MCF 10A (cell line): ENCODE measurements around the gene UNC119. TPM values are rescaled to one million over a fixed set of nuclear protein-coding genes. Genes with fewer than 3 reads are reported as not detected.

Source experiments
- BruUV-seq: library from RNA; stranded (reverse); fragments of 400-500 nt; replicated peaks from 2 replicates; lab custom pipeline; 2021; lab: Mats Ljungman, UMichigan
- CTCF ChIA-PET: fragments of 300-600 bp; sonication (Branson Sonifier 250); formaldehyde crosslinking; extraction: SDS; loops from one replicate; lab custom pipeline; 2021; ENCODE audit warnings: antibody characterized with exemption, inconsistent platforms; lab: Yijun Ruan, JAX
- POLR2A ChIA-PET: fragments of 300-600, 350-650 bp; sonication (Branson Sonifier 250); formaldehyde crosslinking; extraction: SDS; loops from one replicate; lab custom pipeline; 2020; ENCODE audit warnings: antibody characterized with exemption, inconsistent platforms; lab: Yijun Ruan, JAX
- DNase-seq: peaks from one replicate; pipeline ENCODE4 v3.0.0-alpha.2; 2018; ENCODE audit not compliant: unreplicated experiment
- H3K27ac Mint-ChIP-seq: one replicate; pipeline ENCODE4 v1.8.0; 2022; ENCODE audit warnings: mild to moderate bottlenecking, low read depth, mixed read lengths; ENCODE audit not compliant: unreplicated experiment
- H3K27me3 Mint-ChIP-seq: one replicate; pipeline ENCODE4 v1.8.0; 2022; ENCODE audit warnings: mixed read lengths; ENCODE audit not compliant: insufficient read depth, unreplicated experiment
- H3K36me3 Mint-ChIP-seq: one replicate; pipeline ENCODE4 v1.8.0; 2022; ENCODE audit warnings: mild to moderate bottlenecking, moderate library complexity, mixed read lengths; ENCODE audit not compliant: insufficient read depth, unreplicated experiment
- H3K4me1 Mint-ChIP-seq: one replicate; pipeline ENCODE4 v1.8.0; 2022; ENCODE audit warnings: mixed read lengths; ENCODE audit not compliant: insufficient read depth, unreplicated experiment
- H3K4me3 Mint-ChIP-seq: one replicate; pipeline ENCODE4 v1.8.0; 2022; ENCODE audit warnings: mild to moderate bottlenecking, moderate library complexity, mixed read lengths; ENCODE audit not compliant: unreplicated experiment
- H3K9me3 Mint-ChIP-seq: one replicate; pipeline ENCODE4 v1.8.0; 2022; ENCODE audit warnings: mixed read lengths; ENCODE audit not compliant: unreplicated experiment
- CTCF ChIP-seq: fragments of 200-600 bp; IDR thresholded peaks from one replicate; pipeline ENCODE4 v1.8.0; 2022; ENCODE audit warnings: antibody characterized with exemption, mild to moderate bottlenecking; ENCODE audit not compliant: unreplicated experiment
- intact Hi-C: fragments of 100-400 bp; cut with micrococcal nuclease; formaldehyde crosslinking; loops from 2 replicates; pipeline ENCODE4 v1.14.1; 2022
- total RNA-seq: library from RNA; stranded (reverse); gene quantifications from 2 replicates; pipeline ENCODE4 v1.2.3, GENCODE V29; 2022

UNC119 gene
- total RNA-seq, 1 experiment from 2014 or later, result 12.5 TPM

GRCh38 chr17:28500712-28501379, 51.6 kb downstream of the UNC119 start:
- CTCF ChIA-PET, result interaction anchor here (0.7 to 5.8 kb wide), 4 partner anchors 11 to 108 kb away, joined by 3 to 42 read pairs (median 3); no protein-coding TSS in a partner anchor
- no peaks in the 10 kb centered on the region for H3K9me3 Mint-ChIP-seq

GRCh38 chr17:28499684-28500357, 52.6 kb downstream of the UNC119 start:
- Mint-ChIP-seq H3K9me3 (no peaks in the 10 kb centered on the region), H3K36me3 (no peaks in the 10 kb centered on the region), H3K27me3 (peaks cover 12% of the 10 kb centered on the region), H3K4me3 (no peak overlapping the region), H3K4me1 (no peaks in the 10 kb centered on the region), H3K27ac (no peak overlapping the region)
- POLR2A ChIA-PET, result interaction anchor here (0.5 to 0.9 kb wide), 2 partner anchors 258 to 639 kb away, joined by 3 to 4 read pairs; no protein-coding TSS in a partner anchor
- no peak for DNase-seq
- no peak for TF ChIP-seq CTCF
- intact Hi-C loops, result no loop called here
- CTCF ChIA-PET, result interaction anchor here (0.7 to 5.8 kb wide), 5 partner anchors 12 to 48 kb away, joined by 3 to 42 read pairs (median 3); no protein-coding TSS in a partner anchor
- BruUV-seq, result no TSS peak

More at GRCh38 chr17:28500712-28501379, 51.6 kb downstream of the UNC119 start:
- Mint-ChIP-seq H3K36me3 (no peaks in the 10 kb centered on the region), H3K4me3 (no peak overlapping the region), H3K27ac (no peak overlapping the region), H3K27me3 (peaks cover 12% of the 10 kb centered on the region), H3K4me1 (peaks cover 7% of the 10 kb centered on the region)
- no TSS peak for BruUV-seq
- TF ChIP-seq CTCF, result no peak
- intact Hi-C loops, result no loop called here
- POLR2A ChIA-PET, result no interaction called here
- DNase-seq, result no peak

- intact Hi-C loops, result no loop called here
- Mint-ChIP-seq H3K36me3 (no peaks in the 10 kb centered on the region), H3K27me3 (peaks cover 7% of the 10 kb centered on the region), H3K9me3 (no peaks in the 10 kb centered on the region), H3K4me1 (no peaks in the 10 kb centered on the region), H3K4me3 (no peak overlapping the region), H3K27ac (no peak overlapping the region)
- ChIA-PET POLR2A (interaction anchor here (0.5 to 0.9 kb wide), 2 partner anchors 257 to 639 kb away, joined by 3 to 4 read pairs; no protein-coding TSS in a partner anchor), CTCF (interaction anchor here (0.7 to 5.8 kb wide), 3 partner anchors 12 to 41 kb away, joined by 3 to 42 read pairs (median 5); no protein-coding TSS in a partner anchor)
- DNase-seq, result no peak
- no TSS peak for BruUV-seq
- TF ChIP-seq CTCF, result no peak
Measured at GRCh38 chr17:28499364-28499664, 53.1 kb downstream of the UNC119 start.
